Measurements from ENCODE around the gene NEIL1.

- 0 out of 2 replicates have a peak, but pooled peaks have one; percentile 30 for TF ChIP-seq POLR2A (IDR thresholded peaks at IDR 0.05; ENCODE audit: low read depth, low read length)
- no peak for TF ChIP-seq POLR2AphosphoS5 (IDR thresholded peaks at IDR 0.05; ENCODE audit: low read depth, low read length)
- no peak for TF ChIP-seq TAF1 (IDR thresholded peaks at IDR 0.05; ENCODE audit: borderline replicate concordance, low read depth, low read length)
These were observed 3.9 kb downstream of the NEIL1 start for GRCh38 chr15:75350601-75351361.

Data from GM12892 (cell line).